GM23248 (cell line): Measurements from ENCODE around the gene FNDC1.

ENCODE experiments used
- EZH2 ChIP-seq: fragments of 200-600 bp; sonication (generic); IDR thresholded peaks from 2 replicates; pipeline ENCODE4 v1.6.1; 2018; ENCODE audit warnings: antibody characterized with exemption, mild to moderate bottlenecking; ENCODE audit not compliant: insufficient read depth, poor library complexity, severe bottlenecking
- EZH2phosphoT487 ChIP-seq: fragments of 200-600 bp; sonication (generic); IDR thresholded peaks from 2 replicates; pipeline ENCODE4 v1.6.1; 2018; ENCODE audit warnings: antibody characterized with exemption, moderate library complexity, mild to moderate bottlenecking, low read depth; ENCODE audit not compliant: insufficient read depth

GRCh38 chr6:159214281-159214680 lies 45.1 kb downstream of the FNDC1 start:
- no peak for TF ChIP-seq EZH2
- TF ChIP-seq EZH2phosphoT487: no peak
